ENCODE measurements around the gene SLC22A4.

- TF ChIP-seq CTCF (conservative IDR thresholded peaks at IDR 0.05 in 1 of 2, IDR thresholded peaks at IDR 0.05 in 1 of 2; ENCODE audit: extremely low read depth in 1 of 2, insufficient read depth in 1 of 2, low read depth in 1 of 2, low read length in 2 of 2), result no peak
- TF ChIP-seq EZH2 (IDR thresholded peaks at IDR 0.05; ENCODE audit: borderline replicate concordance, low read length), result no peak
Observed at GRCh38 chr5:132388244-132389050, 94.3 kb downstream of the SLC22A4 start.
